ENCODE data around the gene ELOB.
"Not testable (repeated sequence)": the region's sequence is repeated elsewhere in the genome, so short reads cannot be mapped to it uniquely, and the experiment has no call there.

ELOB gene

GRCh38 chr16:2743007-2743810 lies 33.9 kb downstream of the ELOB start:
- DNase-seq = no peak

GRCh38 chr16:2742323-2743006 lies 34.6 kb downstream of the ELOB start:
- DNase-seq = no peak

GRCh38 chr16:2741168-2741567 lies 35.9 kb downstream of the ELOB start:
- no peak for DNase-seq

GRCh38 chr16:2740476-2740875 lies 36.6 kb downstream of the ELOB start:
- DNase-seq = no peak

GRCh38 chr16:2739625-2740430 lies 37.3 kb downstream of the ELOB start:
- no peak for DNase-seq

DNA sequence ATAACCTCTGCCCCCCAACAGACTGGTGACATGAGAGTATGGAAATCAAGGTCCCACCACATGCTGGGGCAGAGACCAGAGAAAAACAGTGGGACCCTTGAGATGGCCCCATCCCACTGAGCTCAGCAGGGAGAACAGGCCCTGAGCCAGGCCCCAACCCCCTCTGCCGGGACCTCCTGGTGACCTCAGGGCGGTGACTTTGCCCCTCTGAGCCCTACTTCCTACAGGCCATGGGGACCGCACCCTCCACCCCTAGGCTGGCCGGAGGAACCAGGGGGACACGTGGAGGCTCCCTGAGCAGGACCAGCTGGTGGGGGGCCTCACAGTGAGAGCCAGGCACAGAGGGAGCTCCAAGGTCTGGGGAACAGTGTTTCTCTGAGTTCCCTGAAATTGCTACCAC lies 38.5 kb downstream of the ELOB start:
- no peak for DNase-seq

GRCh38 chr16:2737895-2738418 lies 39.1 kb downstream of the ELOB start:
- no peak for DNase-seq

DNA sequence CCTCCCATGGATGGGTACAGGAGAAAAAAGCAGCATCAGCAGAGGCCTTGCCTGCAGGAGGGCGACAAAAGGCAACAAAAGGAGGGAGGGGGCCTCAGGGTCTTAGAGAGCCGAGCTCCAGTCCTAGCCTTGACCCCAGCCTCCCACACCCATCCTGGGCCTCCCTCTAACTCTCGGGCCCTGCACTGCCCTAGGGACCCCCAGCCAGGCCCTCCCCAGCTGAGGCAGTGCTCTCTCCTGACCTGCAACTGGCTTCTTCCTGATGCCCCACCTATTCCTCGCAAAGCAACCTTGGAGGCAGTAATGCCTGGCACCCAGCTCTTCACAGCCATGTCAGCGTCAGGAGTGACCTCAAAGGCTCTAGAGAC lies 39.9 kb downstream of the ELOB start:
- no peak for DNase-seq

DNA sequence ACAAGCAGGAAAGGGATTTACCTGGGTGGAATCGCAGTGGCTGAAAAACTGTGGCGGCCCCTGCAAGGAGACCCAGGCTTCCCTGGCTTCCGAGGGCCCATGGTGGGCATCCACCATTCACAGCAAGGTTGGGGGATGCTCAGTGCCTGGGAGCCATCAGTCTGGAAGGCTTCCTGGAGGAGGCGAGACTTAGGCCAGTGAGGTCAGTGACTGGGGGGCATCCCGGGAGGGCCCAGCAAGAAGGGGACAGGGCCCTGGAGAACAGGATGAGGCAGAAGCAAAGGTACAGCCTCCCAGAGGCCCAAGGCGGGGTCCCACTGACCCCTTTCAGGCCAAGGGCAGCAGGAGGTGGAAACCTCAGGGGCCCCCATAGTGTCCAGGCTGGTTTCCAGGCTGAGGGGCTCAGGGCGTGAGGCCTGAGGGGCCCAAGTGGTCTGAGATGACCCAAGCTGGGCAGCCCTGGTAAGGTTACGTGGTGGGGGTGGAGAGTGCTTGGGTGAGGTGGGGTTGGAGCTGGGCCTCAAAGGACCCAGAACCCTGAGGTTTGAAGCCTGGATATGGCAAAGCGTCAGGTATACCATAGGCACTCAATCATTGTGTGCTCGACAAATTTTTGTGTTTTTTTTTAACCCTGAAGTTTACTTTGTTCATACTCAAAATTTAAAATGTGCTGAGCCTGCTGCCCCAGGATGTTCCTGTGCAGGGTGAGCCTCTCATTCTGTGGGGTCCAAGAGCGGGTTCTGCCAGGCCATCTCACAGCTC lies 40.4 kb downstream of the ELOB start:
- no peak for DNase-seq

GRCh38 chr16:2734844-2735515 lies 42.1 kb downstream of the ELOB start:
- no peak for DNase-seq

GRCh38 chr16:2728034-2728433 lies 49.0 kb downstream of the ELOB start:
- DNase-seq = no peak

GRCh38 chr16:2726923-2727322 lies 50.2 kb downstream of the ELOB start:
- DNase-seq = no peak

- DNase-seq = no peak
These were observed 52.2 kb downstream of the ELOB start for GRCh38 chr16:2724816-2725348.

GRCh38 chr16:2724088-2724676 lies 52.9 kb downstream of the ELOB start:
- DNase-seq = no peak

- DNase-seq = not testable (repeated sequence)
These were observed 55.4 kb downstream of the ELOB start for GRCh38 chr16:2721634-2722173.
